CD14-positive monocyte (primary cell): ENCODE results near the gene CNOT8. TPM values are rescaled to one million over a fixed set of nuclear protein-coding genes. Genes with fewer than 3 reads are reported as not detected.

Experiments used
- DNase-seq, 3 donors: peaks; one replicate each; pipeline ENCODE4 v3.0.0-alpha.2; 2011 to 2022
- H2AFZ ChIP-seq: 2 replicates; pipeline ENCODE4 v1.6.0; 2012; ENCODE audit warnings: mild to moderate bottlenecking, low read depth, low read length, inconsistent platforms; ENCODE audit not compliant: insufficient read depth, poor library complexity, severe bottlenecking
- H3K27ac ChIP-seq, 2 donors: 1 replicate in 1 of 2; 2 replicates in 1 of 2; pipeline ENCODE4 v1.5.1; 2012 to 2013; ENCODE audit warnings: low read length in 2 of 2, control low read depth in 1 of 2, inconsistent platforms in 1 of 2, low read depth in 1 of 2, mild to moderate bottlenecking in 1 of 2
- H3K27me3 ChIP-seq, 2 donors: one replicate each; pipeline versions ENCODE4 v1.6.0 to v1.6.1; 2011 to 2013; ENCODE audit warnings: low read length in 2 of 2; ENCODE audit not compliant: control insufficient read depth in 2 of 2, insufficient read depth in 2 of 2
- H3K36me3 ChIP-seq, 2 donors: replicated peaks in 1 of 2; 1 replicate in 1 of 2; 2 replicates in 1 of 2; pipeline versions ENCODE4 v1.5.1 to v1.6.1; 2012 to 2013; ENCODE audit warnings: low read length in 2 of 2, control low read depth in 1 of 2, inconsistent platforms in 1 of 2, mild to moderate bottlenecking in 1 of 2; ENCODE audit not compliant: insufficient read depth in 2 of 2, control insufficient read depth in 1 of 2
- H3K4me1 ChIP-seq, 2 donors: 1 replicate in 1 of 2; 2 replicates in 1 of 2; pipeline versions ENCODE4 v1.5.1 to v1.6.1; 2012 to 2013; ENCODE audit warnings: low read length in 2 of 2, control low read depth in 1 of 2, inconsistent platforms in 1 of 2, mild to moderate bottlenecking in 1 of 2, moderate library complexity in 1 of 2; ENCODE audit not compliant: insufficient read depth in 2 of 2, control insufficient read depth in 1 of 2
- H3K4me2 ChIP-seq: replicated peaks from 2 replicates; pipeline ENCODE3; 2012; ENCODE audit warnings: low read length, moderate library complexity, mild to moderate bottlenecking; ENCODE audit not compliant: poor library complexity, severe bottlenecking; ENCODE audit errors: extremely low read depth
- H3K4me3 ChIP-seq, 3 experiments: fragments of 200-600 bp in 1 of 3; sonication (generic) in 1 of 3; replicated peaks in 1 of 3; 1 replicate in 2 of 3; 2 replicates in 1 of 3; pipeline ENCODE4 v1.5.1; 2011 to 2013; ENCODE audit warnings: low read length in 3 of 3, mild to moderate bottlenecking in 3 of 3, control low read depth in 2 of 3, low read depth in 2 of 3, inconsistent platforms in 1 of 3, moderate library complexity in 1 of 3
- H3K79me2 ChIP-seq: 2 replicates; pipeline ENCODE4 v1.6.0; 2012; ENCODE audit warnings: mild to moderate bottlenecking, control low read depth, inconsistent platforms, low read length, moderate library complexity; ENCODE audit not compliant: insufficient read depth
- H3K9ac ChIP-seq: 2 replicates; pipeline ENCODE4 v1.6.0; 2017; ENCODE audit warnings: low read length, mild to moderate bottlenecking; ENCODE audit not compliant: insufficient read depth, poor library complexity, severe bottlenecking
- H3K9me3 ChIP-seq, 2 donors: replicated peaks in 1 of 2; 1 replicate in 1 of 2; 2 replicates in 1 of 2; pipeline versions ENCODE4 v1.5.1 to v1.6.1; 2012 to 2013; ENCODE audit warnings: low read length in 2 of 2, control low read depth in 1 of 2; ENCODE audit not compliant: control insufficient read depth in 1 of 2, insufficient read depth in 1 of 2
- H4K20me1 ChIP-seq: 2 replicates; pipeline ENCODE4 v1.6.0; 2012; ENCODE audit warnings: mild to moderate bottlenecking, low read length, control low read depth, moderate library complexity; ENCODE audit not compliant: insufficient read depth
- H3K27ac Mint-ChIP-seq, 7 donors: one replicate each; pipeline ENCODE4 v1.8.0; 2020; ENCODE audit warnings: mild to moderate bottlenecking in 7 of 7, mixed read lengths in 7 of 7, moderate library complexity in 6 of 7, inconsistent platforms in 2 of 7
- H3K27me3 Mint-ChIP-seq, 3 donors: one replicate each; pipeline ENCODE4 v1.8.0; 2021 to 2022; ENCODE audit warnings: low read depth in 3 of 3, mild to moderate bottlenecking in 3 of 3, mixed read lengths in 3 of 3, moderate library complexity in 3 of 3, inconsistent platforms in 1 of 3
- H3K36me3 Mint-ChIP-seq, 2 donors: one replicate each; pipeline ENCODE4 v1.8.0; 2020; ENCODE audit warnings: mixed read lengths in 2 of 2, inconsistent platforms in 1 of 2, mild to moderate bottlenecking in 1 of 2
- H3K4me1 Mint-ChIP-seq: one replicate; pipeline ENCODE4 v1.8.0; 2020; ENCODE audit warnings: mild to moderate bottlenecking, mixed read lengths
- H3K4me3 Mint-ChIP-seq, 2 donors: one replicate each; pipeline ENCODE4 v1.8.0; 2020; ENCODE audit warnings: mild to moderate bottlenecking in 2 of 2, mixed read lengths in 2 of 2, moderate library complexity in 1 of 2
- H3K9me3 Mint-ChIP-seq, 7 donors: one replicate each; pipeline ENCODE4 v1.8.0; 2020 to 2022; ENCODE audit warnings: mixed read lengths in 7 of 7, mild to moderate bottlenecking in 6 of 7, moderate library complexity in 6 of 7, inconsistent platforms in 2 of 7
- CTCF ChIP-seq: fragments of 200-600 bp; IDR thresholded peaks from one replicate; pipeline ENCODE4 v1.8.0; 2022; ENCODE audit warnings: antibody characterized with exemption, mild to moderate bottlenecking
- WGBS: methylation state at CpG from one replicate; pipeline ENCODE4 v1.1.5; 2013; ENCODE audit warnings: missing lambda C conversion rate; ENCODE audit not compliant: insufficient coverage; 5-methylcytosine and 5-hydroxymethylcytosine counted together
- intact Hi-C, 2 donors: fragments of 100-400 bp; cut with micrococcal nuclease; formaldehyde crosslinking; loops; one replicate each; pipeline versions ENCODE4 v1.15.0 to v1.15.1; 2023
- polyA plus RNA-seq, 3 donors: library from polyadenylated mRNA; depleted of rRNA in 1 of 3; unstranded in 2 of 3; stranded (reverse) in 1 of 3; fragments of 300-500 nt in 2 of 3; fragments of >200 nt in 1 of 3; fragmentation: Illumina TruSeq in 2 of 3; gene quantifications; 1 replicate in 2 of 3; 2 replicates in 1 of 3; pipeline ENCODE4 v1.2.3, GENCODE V29; 2012 to 2021

CNOT8 gene
- polyA plus RNA-seq, 3 donors = 98.7 to 160 (median 147) TPM

- intact Hi-C loops = no loop called here
- H3K27ac Mint-ChIP-seq = peak overlapping the region in 2 of 7 donors; percentile 40 to 51
- H3K36me3 Mint-ChIP-seq = peaks cover 80 to 96% of the 10 kb centered on the region in 2 donors
These were observed 37.5 kb downstream of the CNOT8 start for GRCh38 chr5:154895606-154896561.

More at GRCh38 chr5:154895606-154896561, 37.5 kb downstream of the CNOT8 start:
- Histone ChIP-seq H3K4me2 (no peak overlapping the region), H2AFZ (no peak overlapping the region), H4K20me1 (no peaks in the 10 kb centered on the region), H3K27me3 (no peaks in the 10 kb centered on the region), H3K9ac (no peak overlapping the region), H3K36me3 (peaks cover 52 to 96% of the 10 kb centered on the region in 2 donors), H3K4me1 (no peaks in the 10 kb centered on the region), H3K79me2 (no peaks in the 10 kb centered on the region), H3K27ac (no peak overlapping the region), H3K9me3 (no peaks in the 10 kb centered on the region), H3K4me3 (no peak overlapping the region)
- H3K4me1 Mint-ChIP-seq = no peaks in the 10 kb centered on the region
- no peak for TF ChIP-seq CTCF
- no peaks in the 10 kb centered on the region for H3K9me3 Mint-ChIP-seq
- no peak for DNase-seq
- WGBS = 93% methylated on average over 6 of the region's 14 CpGs
- no peaks in the 10 kb centered on the region for H3K27me3 Mint-ChIP-seq
- H3K4me3 Mint-ChIP-seq = no peak overlapping the region
